Pancreas (tissue), 10 donors: ENCODE results near the gene FKBP8. TPM values are rescaled to one million over a fixed set of nuclear protein-coding genes. Genes with fewer than 3 reads are reported as not detected.
A peak's percentile ranks its signal among the peaks of the same experiment; 100 is the strongest.

Experiments
- ATAC-seq, 4 donors: fragments of 200-7000 bp; cut with Tn5 transposase; one replicate each; pipeline versions ENCODE4 v1.8.0 to v1.9.1; 2020; ENCODE audit warnings: mild to moderate bottlenecking in 4 of 4, moderate library complexity in 4 of 4
- DNase-seq, 6 donors: peaks; one replicate each; pipeline ENCODE4 v3.0.0-alpha.2; 2020
- FAIRE-seq: peaks from 2 replicates; lab custom pipeline; 2012; peaks lifted over from hg19 to GRCh38; lab: Jason Lieb, UNC
- H3K27ac ChIP-seq, 4 donors: fragments of 200-600 bp; sonication (generic); 1 replicate in 3 of 4; 2 replicates in 1 of 4; pipeline versions ENCODE4 v1.5.0 to v1.8.0; 2020
- H3K27me3 ChIP-seq, 4 donors: fragments of 200-600 bp; one replicate each; pipeline ENCODE4 v1.8.0; 2021
- H3K36me3 ChIP-seq, 3 donors: fragments of 200-600 bp; sonication (generic) in 1 of 3; one replicate each; pipeline versions ENCODE4 v1.5.0 to v1.8.0; 2020 to 2021
- H3K4me1 ChIP-seq, 3 donors: fragments of 200-600 bp; one replicate each; pipeline ENCODE4 v1.8.0; 2021
- H3K4me3 ChIP-seq, 4 donors: fragments of 200-600 bp; sonication (generic) in 2 of 4; one replicate each; pipeline versions ENCODE4 v1.5.0 to v1.8.0; 2020 to 2021
- H3K9me3 ChIP-seq, 4 donors: fragments of 200-600 bp; one replicate each; pipeline ENCODE4 v1.8.0; 2021
- CTCF ChIP-seq, 4 donors: fragments of 200-600 bp; sonication (generic) in 3 of 4; IDR thresholded peaks; one replicate each; pipeline versions ENCODE4 v1.5.0 to v1.8.0; 2021; ENCODE audit warnings: antibody characterized with exemption in 4 of 4
- WGBS, 2 donors: extraction: QIAGEN DNeasy Blood & Tissue Kit; methylation state at CpG; one replicate each; pipeline ENCODE4 v1.1.7; 2013; 5-methylcytosine and 5-hydroxymethylcytosine counted together
- intact Hi-C, 3 donors: fragments of 100-400 bp; cut with DNase I; formaldehyde crosslinking; loops; one replicate each; pipeline versions ENCODE4 v1.11.1 to v1.14.2; 2022
- polyA plus RNA-seq, 2 donors: library from polyadenylated mRNA; stranded (reverse); fragments of 200-250 nt; gene quantifications; one replicate each; pipeline ENCODE4 v1.2.3, GENCODE V29; 2013
- total RNA-seq, 6 donors: library from RNA; stranded (reverse); fragmentation: NEBNext Ultra II Directional in 4 of 6; extraction: Animal tissue kit (Norgen Biotek cat#: 25700) in 4 of 6; gene quantifications; one replicate each; pipeline versions ENCODE4 v1.2.1 to v1.2.4, GENCODE V29; 2021 to 2023
- donor health status: healthy with polysubstance abuse.
- donor health status: DM: no; HTN: no; CAD: no; lungs with moderate emphysema.
- donor health status: DM: no; HTN: no; CAD: no.
- donor health status: control.
- donor health status: control.
- donor health status: Bipolar disorder and iron deficiency.
- donor health status: DM: yes; HTN: yes; CAD: no.
- donor health status: DM: no; HTN: no; CAD: no.
- donor health status: DM: no; HTN: no; CAD: no.
- donor health status: DM: yes; HTN: yes; CAD: no.

Gene FKBP8
- total and polyA plus RNA-seq, 8 donors, result 73.8 to 218 (median 99.4) TPM

- H3K27ac ChIP-seq, result peak overlapping the region in 3 of 4 donors; percentile 52 to 60 (median 59)
- H3K36me3 ChIP-seq, result no peaks in the 10 kb centered on the region
- H3K4me1 ChIP-seq, result peaks cover 41 to 86% (median 50%) of the 10 kb centered on the region in 3 donors
- ATAC-seq (peak; percentile 48 to 74 (median 68)), DNase-seq (peak in 5 of 6 donors; percentile 48 to 80 (median 61)), FAIRE-seq (no peak)
- H3K27me3 ChIP-seq, result no peaks in the 10 kb centered on the region
- intact Hi-C loops, result no loop called here
- no peaks in the 10 kb centered on the region for H3K9me3 ChIP-seq
- H3K4me3 ChIP-seq, result no peak overlapping the region
- no peak for TF ChIP-seq CTCF (IDR thresholded peaks at IDR 0.05)
- 47 to 50% methylated on average over 20 of the region's 20 CpGs for WGBS, 2 donors
Observed at GRCh38 chr19:18503971-18504885, 39.1 kb downstream of the FKBP8 start.

- ATAC-seq (no peak), FAIRE-seq (no peak), DNase-seq (no peak)
- TF ChIP-seq CTCF (IDR thresholded peaks at IDR 0.05), result no peak
- H3K4me3 ChIP-seq, result no peak overlapping the region
- no peaks in the 10 kb centered on the region for H3K27me3 ChIP-seq
- peak overlapping the region in 3 of 4 donors; percentile 52 to 60 (median 59) for H3K27ac ChIP-seq
- 59 to 61% methylated on average over 15 of the region's 15 CpGs for WGBS, 2 donors
- intact Hi-C loops, result no loop called here
- peaks cover 41 to 86% (median 50%) of the 10 kb centered on the region in 3 donors for H3K4me1 ChIP-seq
- H3K36me3 ChIP-seq, result no peaks in the 10 kb centered on the region
- H3K9me3 ChIP-seq, result no peaks in the 10 kb centered on the region
Observed at GRCh38 chr19:18503337-18503970, 39.9 kb downstream of the FKBP8 start.

GRCh38 chr19:18502638-18503294, 40.6 kb downstream of the FKBP8 start:
- 70 to 74% methylated on average over 17 of the region's 17 CpGs for WGBS, 2 donors
- Histone ChIP-seq H3K4me3 (no peak overlapping the region), H3K4me1 (peaks cover 41 to 81% (median 50%) of the 10 kb centered on the region in 3 donors), H3K36me3 (no peaks in the 10 kb centered on the region), H3K27ac (peak overlapping the region in 2 of 4 donors; percentile 59 to 60), H3K9me3 (no peaks in the 10 kb centered on the region), H3K27me3 (no peaks in the 10 kb centered on the region)
- TF ChIP-seq CTCF (IDR thresholded peaks at IDR 0.05), result no peak
- ATAC-seq (peak in 2 of 4 donors; percentile 7 to 9), DNase-seq (no peak), FAIRE-seq (no peak)
- intact Hi-C loops, result no loop called here

GRCh38 chr19:18502246-18502637, 41.1 kb downstream of the FKBP8 start:
- Histone ChIP-seq H3K27ac (peak overlapping the region in 2 of 4 donors; percentile 48 to 59), H3K27me3 (no peaks in the 10 kb centered on the region), H3K4me1 (peaks cover 36 to 75% (median 46%) of the 10 kb centered on the region in 3 donors), H3K36me3 (no peaks in the 10 kb centered on the region), H3K4me3 (no peak overlapping the region), H3K9me3 (no peaks in the 10 kb centered on the region)
- 64 to 66% methylated on average over 7 of the region's 7 CpGs for WGBS, 2 donors
- ATAC-seq (no peak), DNase-seq (no peak), FAIRE-seq (no peak)
- TF ChIP-seq CTCF (IDR thresholded peaks at IDR 0.05), result no peak
- intact Hi-C loops, result no loop called here
